Omental fat pad (tissue), 4 donors: ENCODE data around the gene USP17L30. TPM values are rescaled to one million over a fixed set of nuclear protein-coding genes. Genes with fewer than 3 reads are reported as not detected.
A peak's percentile ranks its signal among the peaks of the same experiment; 100 is the strongest.
"Not testable (repeated sequence)": the region's sequence is repeated elsewhere in the genome, so short reads cannot be mapped to it uniquely, and the experiment has no call there.

Experiments used
- ATAC-seq: fragments of 150-250 bp; one replicate; pipeline ENCODE4 v1.9.1; 2016; ENCODE audit warnings: mild to moderate bottlenecking, moderate library complexity; ENCODE audit not compliant: low FRiP score
- DNase-seq: peaks from one replicate; pipeline ENCODE4 v3.0.0-alpha.2; 2019; ENCODE audit warnings: low spot score
- total RNA-seq, 4 donors: library from RNA; depleted of rRNA; stranded (reverse); fragments of >200 nt; gene quantifications; one replicate each; pipeline ENCODE4 v1.1.0, GENCODE V29; 2016
- TF ChIP-seq, protein P1 (sequence below), 3 donors: fragments of 450-650 bp; IDR thresholded peaks; one replicate each; pipeline ENCODE4 v1.5.1; 2016 to 2017; ENCODE audit warnings: antibody characterized with exemption in 3 of 3, mild to moderate bottlenecking in 3 of 3, moderate library complexity in 2 of 3

USP17L30 gene, protein sequence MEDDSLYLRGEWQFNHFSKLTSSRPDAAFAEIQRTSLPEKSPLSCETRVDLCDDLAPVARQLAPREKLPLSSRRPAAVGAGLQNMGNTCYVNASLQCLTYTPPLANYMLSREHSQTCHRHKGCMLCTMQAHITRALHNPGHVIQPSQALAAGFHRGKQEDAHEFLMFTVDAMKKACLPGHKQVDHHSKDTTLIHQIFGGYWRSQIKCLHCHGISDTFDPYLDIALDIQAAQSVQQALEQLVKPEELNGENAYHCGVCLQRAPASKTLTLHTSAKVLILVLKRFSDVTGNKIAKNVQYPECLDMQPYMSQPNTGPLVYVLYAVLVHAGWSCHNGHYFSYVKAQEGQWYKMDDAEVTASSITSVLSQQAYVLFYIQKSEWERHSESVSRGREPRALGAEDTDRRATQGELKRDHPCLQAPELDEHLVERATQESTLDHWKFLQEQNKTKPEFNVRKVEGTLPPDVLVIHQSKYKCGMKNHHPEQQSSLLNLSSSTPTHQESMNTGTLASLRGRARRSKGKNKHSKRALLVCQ
- total RNA-seq = not detected

DNA sequence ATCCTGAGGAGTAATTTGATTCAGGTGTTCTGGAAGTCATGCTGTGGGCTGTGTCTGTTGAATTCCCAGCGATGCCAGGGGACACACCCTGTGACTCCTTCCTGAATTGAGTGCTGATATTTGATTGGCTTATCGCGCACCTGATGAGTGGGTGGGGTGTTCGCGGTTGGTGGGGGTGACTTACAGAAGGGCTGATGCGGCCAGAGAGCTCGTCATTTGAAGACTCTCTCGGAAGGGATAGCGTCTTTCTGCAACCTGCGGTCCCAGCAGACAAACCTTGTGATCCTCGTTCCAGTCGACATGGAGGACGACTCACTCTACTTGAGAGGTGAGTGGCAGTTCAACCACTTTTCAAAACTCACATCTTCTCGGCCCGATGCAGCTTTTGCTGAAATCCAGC, at the start of gene USP17L30:
TSS of gene USP17L30 (plus strand) at position 301 of the 400 bp plus-strand sequence. CDS start at position 301, 0 bp downstream.
- ATAC-seq, DNase-seq: not testable (repeated sequence)

DNA sequence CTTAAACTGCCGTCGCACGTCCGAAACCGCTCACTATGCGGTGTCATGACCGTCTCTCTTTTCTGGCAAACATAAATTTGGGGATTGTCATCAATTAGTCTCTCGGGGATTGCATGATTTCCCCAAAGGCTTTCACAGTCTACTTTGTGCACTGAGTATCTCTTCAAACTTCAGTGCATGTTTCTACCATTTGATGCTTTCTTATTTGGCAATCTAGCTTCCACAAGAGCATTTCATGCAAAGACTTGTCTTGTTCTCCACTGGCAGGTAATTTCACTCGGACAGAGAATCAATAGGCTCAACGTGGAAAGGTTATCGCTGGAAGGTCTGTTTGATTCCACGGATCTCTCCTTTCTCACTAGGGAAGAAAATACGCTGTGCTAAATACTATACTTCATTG, 38.7 kb upstream of the USP17L30 start:
- not testable (repeated sequence) for ATAC-seq, DNase-seq

DNA sequence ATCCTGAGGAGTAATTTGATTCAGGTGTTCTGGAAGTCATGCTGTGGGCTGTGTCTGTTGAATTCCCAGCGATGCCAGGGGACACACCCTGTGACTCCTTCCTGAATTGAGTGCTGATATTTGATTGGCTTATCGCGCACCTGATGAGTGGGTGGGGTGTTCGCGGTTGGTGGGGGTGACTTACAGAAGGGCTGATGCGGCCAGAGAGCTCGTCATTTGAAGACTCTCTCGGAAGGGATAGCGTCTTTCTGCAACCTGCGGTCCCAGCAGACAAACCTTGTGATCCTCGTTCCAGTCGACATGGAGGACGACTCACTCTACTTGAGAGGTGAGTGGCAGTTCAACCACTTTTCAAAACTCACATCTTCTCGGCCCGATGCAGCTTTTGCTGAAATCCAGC, 38.1 kb upstream of the USP17L30 start, which contains the start of gene USP17L24:
TSS of gene USP17L24 (plus strand) at position 301 of the 400 bp plus-strand sequence. CDS start at position 301, 0 bp downstream.
- ATAC-seq, DNase-seq: not testable (repeated sequence)

DNA sequence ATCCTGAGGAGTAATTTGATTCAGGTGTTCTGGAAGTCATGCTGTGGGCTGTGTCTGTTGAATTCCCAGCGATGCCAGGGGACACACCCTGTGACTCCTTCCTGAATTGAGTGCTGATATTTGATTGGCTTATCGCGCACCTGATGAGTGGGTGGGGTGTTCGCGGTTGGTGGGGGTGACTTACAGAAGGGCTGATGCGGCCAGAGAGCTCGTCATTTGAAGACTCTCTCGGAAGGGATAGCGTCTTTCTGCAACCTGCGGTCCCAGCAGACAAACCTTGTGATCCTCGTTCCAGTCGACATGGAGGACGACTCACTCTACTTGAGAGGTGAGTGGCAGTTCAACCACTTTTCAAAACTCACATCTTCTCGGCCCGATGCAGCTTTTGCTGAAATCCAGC, 33.3 kb upstream of the USP17L30 start, which contains the start of gene USP17L25:
TSS of gene USP17L25 (plus strand) at position 301 of the 400 bp plus-strand sequence. CDS start at position 301, 0 bp downstream.
- ATAC-seq, DNase-seq: not testable (repeated sequence)

DNA sequence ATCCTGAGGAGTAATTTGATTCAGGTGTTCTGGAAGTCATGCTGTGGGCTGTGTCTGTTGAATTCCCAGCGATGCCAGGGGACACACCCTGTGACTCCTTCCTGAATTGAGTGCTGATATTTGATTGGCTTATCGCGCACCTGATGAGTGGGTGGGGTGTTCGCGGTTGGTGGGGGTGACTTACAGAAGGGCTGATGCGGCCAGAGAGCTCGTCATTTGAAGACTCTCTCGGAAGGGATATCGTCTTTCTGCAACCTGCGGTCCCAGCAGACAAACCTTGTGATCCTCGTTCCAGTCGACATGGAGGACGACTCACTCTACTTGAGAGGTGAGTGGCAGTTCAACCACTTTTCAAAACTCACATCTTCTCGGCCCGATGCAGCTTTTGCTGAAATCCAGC, 28.6 kb upstream of the USP17L30 start, which contains the start of gene USP17L26:
TSS of gene USP17L26 (plus strand) at position 301 of the 400 bp plus-strand sequence. CDS start at position 301, 0 bp downstream.
- ATAC-seq, DNase-seq: not testable (repeated sequence)

DNA sequence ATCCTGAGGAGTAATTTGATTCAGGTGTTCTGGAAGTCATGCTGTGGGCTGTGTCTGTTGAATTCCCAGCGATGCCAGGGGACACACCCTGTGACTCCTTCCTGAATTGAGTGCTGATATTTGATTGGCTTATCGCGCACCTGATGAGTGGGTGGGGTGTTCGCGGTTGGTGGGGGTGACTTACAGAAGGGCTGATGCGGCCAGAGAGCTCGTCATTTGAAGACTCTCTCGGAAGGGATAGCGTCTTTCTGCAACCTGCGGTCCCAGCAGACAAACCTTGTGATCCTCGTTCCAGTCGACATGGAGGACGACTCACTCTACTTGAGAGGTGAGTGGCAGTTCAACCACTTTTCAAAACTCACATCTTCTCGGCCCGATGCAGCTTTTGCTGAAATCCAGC, 23.8 kb upstream of the USP17L30 start, which contains the start of gene USP17L5:
TSS of gene USP17L5 (plus strand) at position 301 of the 400 bp plus-strand sequence. CDS start at position 301, 0 bp downstream.
- ATAC-seq, DNase-seq: not testable (repeated sequence)

DNA sequence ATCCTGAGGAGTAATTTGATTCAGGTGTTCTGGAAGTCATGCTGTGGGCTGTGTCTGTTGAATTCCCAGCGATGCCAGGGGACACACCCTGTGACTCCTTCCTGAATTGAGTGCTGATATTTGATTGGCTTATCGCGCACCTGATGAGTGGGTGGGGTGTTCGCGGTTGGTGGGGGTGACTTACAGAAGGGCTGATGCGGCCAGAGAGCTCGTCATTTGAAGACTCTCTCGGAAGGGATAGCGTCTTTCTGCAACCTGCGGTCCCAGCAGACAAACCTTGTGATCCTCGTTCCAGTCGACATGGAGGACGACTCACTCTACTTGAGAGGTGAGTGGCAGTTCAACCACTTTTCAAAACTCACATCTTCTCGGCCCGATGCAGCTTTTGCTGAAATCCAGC, 19.1 kb upstream of the USP17L30 start, which contains the start of gene USP17L27:
TSS of gene USP17L27 (plus strand) at position 301 of the 400 bp plus-strand sequence. CDS start at position 301, 0 bp downstream.
- DNase-seq, ATAC-seq: not testable (repeated sequence)

DNA sequence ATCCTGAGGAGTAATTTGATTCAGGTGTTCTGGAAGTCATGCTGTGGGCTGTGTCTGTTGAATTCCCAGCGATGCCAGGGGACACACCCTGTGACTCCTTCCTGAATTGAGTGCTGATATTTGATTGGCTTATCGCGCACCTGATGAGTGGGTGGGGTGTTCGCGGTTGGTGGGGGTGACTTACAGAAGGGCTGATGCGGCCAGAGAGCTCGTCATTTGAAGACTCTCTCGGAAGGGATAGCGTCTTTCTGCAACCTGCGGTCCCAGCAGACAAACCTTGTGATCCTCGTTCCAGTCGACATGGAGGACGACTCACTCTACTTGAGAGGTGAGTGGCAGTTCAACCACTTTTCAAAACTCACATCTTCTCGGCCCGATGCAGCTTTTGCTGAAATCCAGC, 14.3 kb upstream of the USP17L30 start, which contains the start of gene USP17L28:
TSS of gene USP17L28 (plus strand) at position 301 of the 400 bp plus-strand sequence. CDS start at position 301, 0 bp downstream.
- not testable (repeated sequence) for ATAC-seq

DNA sequence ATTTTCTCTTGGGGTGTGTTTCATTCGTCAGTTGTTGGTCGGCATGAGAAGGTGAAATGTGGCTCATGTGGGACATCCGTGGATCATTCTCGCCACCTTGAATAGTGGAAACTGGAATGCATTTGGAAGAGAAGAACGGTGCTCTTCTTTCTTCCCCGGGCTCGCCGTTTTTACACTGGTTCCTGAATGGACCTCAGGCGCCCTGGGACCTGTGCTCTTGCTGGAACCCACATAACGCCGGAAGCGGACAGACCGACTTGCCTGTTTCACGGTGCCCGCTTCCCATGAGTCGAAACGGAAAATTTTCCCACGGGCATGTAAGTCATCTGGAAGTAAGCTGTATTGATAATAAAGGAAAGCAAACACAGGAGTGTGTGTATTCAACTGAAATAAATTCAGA, 12.1 kb upstream of the USP17L30 start:
- not testable (repeated sequence) for ATAC-seq

More for the DNA sequence above, 14.3 kb upstream of the USP17L30 start, which contains the start of gene USP17L28:
- DNase-seq = not testable (repeated sequence)

DNA sequence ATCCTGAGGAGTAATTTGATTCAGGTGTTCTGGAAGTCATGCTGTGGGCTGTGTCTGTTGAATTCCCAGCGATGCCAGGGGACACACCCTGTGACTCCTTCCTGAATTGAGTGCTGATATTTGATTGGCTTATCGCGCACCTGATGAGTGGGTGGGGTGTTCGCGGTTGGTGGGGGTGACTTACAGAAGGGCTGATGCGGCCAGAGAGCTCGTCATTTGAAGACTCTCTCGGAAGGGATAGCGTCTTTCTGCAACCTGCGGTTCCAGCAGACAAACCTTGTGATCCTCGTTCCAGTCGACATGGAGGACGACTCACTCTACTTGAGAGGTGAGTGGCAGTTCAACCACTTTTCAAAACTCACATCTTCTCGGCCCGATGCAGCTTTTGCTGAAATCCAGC, 9.6 kb upstream of the USP17L30 start, which contains the start of gene USP17L29:
TSS of gene USP17L29 (plus strand) at position 301 of the 400 bp plus-strand sequence. CDS start at position 301, 0 bp downstream.
- ATAC-seq = not testable (repeated sequence)

More for the DNA sequence above, 12.1 kb upstream of the USP17L30 start:
- not testable (repeated sequence) for DNase-seq

DNA sequence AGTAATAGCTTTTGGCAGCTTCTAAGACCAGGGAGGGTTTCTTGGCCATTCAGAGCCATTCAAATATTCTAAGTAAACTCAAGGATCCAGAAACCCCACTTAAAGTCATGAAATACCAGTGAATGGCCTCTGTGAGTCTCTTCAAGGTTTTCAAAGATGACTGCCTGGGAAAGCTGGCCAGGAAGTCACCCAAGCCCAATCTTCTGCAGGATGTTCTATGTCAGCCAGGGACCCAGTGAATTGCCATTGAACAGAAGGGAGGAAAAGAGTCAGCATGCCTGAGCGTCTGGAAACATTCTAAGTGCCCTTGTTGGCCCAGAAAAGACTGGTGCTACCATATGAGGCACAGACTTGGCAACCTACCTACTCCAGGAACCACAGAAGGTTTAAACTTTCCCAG, 17.0 kb downstream of the USP17L30 start:
- not testable (repeated sequence) for ATAC-seq, DNase-seq

More for the DNA sequence above, 9.6 kb upstream of the USP17L30 start, which contains the start of gene USP17L29:
- not testable (repeated sequence) for DNase-seq

DNA sequence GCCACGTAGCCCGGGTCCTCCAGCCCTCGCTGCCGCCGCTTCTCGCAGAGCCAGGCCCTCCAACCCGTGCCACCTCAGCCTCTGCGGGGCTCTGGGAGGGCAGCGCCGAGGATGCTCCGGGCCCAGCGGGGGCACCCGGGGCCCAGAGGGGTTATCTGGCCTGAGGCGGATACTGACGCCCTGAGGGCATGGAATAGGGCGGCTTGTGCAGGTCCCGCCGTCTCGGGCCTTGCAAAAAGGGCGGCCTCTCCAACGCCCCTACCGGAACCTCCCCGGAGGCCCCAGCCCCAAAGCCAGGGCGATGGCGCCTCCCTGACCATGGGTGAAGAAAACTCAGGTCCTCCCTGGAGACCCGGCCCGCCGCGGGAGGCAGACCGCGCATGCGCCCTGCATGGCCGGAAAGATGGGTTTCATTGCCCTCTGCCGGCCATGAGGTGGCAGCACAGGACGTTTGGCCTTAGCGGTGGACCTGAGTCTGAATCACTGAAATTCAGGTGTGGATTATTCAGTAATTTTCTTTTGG, 18.1 kb downstream of the USP17L30 start:
- ATAC-seq = not testable (repeated sequence)
- peak; percentile 22 for DNase-seq

DNA sequence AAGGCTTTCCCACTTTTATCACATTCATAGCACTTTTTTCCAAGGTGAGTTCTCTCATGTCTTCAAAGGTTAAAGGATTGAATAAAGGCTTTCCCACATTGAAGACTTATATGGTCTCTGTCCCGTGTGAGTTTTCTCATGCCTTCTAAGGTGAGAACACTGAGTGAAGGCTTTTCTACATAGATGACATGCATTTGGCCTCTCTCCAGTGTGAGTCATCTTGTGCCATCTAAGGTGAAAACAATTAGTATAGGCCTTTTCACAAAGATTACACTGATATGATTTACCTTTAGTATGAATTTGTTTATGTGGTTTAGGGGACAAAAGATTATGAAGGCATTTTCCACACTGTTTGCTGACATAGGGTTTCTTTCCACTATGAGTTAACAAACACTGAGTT, 21.2 kb downstream of the USP17L30 start:
- DNase-seq (no peak), ATAC-seq (no peak)
- TF ChIP-seq, protein P1, sequence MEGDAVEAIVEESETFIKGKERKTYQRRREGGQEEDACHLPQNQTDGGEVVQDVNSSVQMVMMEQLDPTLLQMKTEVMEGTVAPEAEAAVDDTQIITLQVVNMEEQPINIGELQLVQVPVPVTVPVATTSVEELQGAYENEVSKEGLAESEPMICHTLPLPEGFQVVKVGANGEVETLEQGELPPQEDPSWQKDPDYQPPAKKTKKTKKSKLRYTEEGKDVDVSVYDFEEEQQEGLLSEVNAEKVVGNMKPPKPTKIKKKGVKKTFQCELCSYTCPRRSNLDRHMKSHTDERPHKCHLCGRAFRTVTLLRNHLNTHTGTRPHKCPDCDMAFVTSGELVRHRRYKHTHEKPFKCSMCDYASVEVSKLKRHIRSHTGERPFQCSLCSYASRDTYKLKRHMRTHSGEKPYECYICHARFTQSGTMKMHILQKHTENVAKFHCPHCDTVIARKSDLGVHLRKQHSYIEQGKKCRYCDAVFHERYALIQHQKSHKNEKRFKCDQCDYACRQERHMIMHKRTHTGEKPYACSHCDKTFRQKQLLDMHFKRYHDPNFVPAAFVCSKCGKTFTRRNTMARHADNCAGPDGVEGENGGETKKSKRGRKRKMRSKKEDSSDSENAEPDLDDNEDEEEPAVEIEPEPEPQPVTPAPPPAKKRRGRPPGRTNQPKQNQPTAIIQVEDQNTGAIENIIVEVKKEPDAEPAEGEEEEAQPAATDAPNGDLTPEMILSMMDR (IDR thresholded peaks at IDR 0.05) = no peak

DNA sequence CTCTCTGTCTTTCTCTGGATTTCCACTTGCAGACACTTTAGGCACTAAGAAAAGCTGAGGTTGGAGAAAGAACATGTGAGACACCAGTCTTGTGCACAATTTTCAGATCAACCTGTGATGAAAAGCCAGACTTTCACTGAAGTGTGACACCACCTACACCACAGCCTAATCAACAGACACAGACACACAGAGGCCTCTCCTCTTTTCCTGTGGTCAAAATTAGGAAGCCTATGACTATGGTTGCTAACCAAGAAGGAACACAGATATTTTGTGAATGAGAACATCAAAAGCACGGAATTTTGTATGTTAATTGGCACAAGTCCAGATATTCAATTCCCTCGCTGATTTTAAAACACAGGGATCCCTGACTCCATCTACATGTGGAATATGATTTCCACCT, 26.1 kb downstream of the USP17L30 start:
- not testable (repeated sequence) for ATAC-seq, DNase-seq

DNA sequence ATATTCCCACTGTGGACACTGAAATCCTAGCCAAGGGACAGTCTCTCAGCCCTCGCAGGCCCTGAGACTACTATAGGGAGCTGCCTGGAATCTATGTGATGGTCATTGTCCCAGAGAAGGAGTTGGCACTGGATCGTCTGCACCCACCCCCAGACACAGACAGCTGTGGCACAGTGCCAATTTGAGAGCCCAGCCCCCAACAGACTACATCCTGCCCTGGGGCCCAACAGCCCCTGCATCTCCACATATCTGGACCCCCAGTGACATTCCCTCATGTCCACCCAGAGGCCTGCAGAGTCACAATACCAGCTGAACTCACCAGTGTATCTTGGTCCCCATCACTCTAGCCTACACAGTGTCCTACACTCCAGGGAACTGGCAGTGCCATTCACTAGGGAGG, 42.8 kb downstream of the USP17L30 start:
- ATAC-seq, DNase-seq: not testable (repeated sequence)

DNA sequence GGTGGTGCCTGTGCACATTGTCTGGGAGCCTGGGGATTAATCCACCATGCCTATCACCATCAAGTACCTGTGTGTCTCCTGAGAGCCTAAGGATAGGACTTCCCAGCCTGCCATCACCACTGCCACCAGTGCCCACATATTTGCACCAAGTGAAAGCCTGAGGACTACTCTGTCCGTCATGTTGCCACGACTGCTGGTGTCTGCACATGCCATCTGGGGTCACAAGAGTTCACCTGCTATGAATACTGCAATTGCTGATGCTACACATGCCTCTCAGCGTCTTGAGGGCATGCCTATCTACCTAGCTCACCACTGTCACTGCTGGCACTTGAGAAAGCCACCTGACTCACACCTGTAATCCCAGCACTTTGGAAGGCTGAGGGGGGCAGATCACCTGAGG, 43.6 kb downstream of the USP17L30 start:
- not testable (repeated sequence) for DNase-seq, ATAC-seq
